HUES64 (cell line): ENCODE measurements around the gene SLC3A2.
A peak's percentile ranks its signal among the peaks of the same experiment; 100 is the strongest.
"Not testable (repeated sequence)": the region's sequence is repeated elsewhere in the genome, so short reads cannot be mapped to it uniquely, and the experiment has no call there.

Experiments
- H3K27ac ChIP-seq: 2 replicates; pipeline ENCODE4 v1.7.0; 2013; ENCODE audit warnings: low read depth, low read length, inconsistent platforms
- H3K27me3 ChIP-seq: 2 replicates; pipeline ENCODE4 v1.6.1; 2013; ENCODE audit warnings: mild to moderate bottlenecking, low read length; ENCODE audit not compliant: insufficient read depth
- H3K36me3 ChIP-seq: 2 replicates; pipeline ENCODE4 v1.6.1; 2013; ENCODE audit warnings: mild to moderate bottlenecking, low read length; ENCODE audit not compliant: insufficient read depth
- H3K4me1 ChIP-seq: 2 replicates; pipeline ENCODE4 v1.6.1; 2013; ENCODE audit warnings: mild to moderate bottlenecking, low read length, moderate library complexity; ENCODE audit not compliant: insufficient read depth
- H3K4me3 ChIP-seq: 2 replicates; pipeline ENCODE4 v1.5.1; 2013; ENCODE audit warnings: mild to moderate bottlenecking, low read length, moderate library complexity
- H3K9ac ChIP-seq: 2 replicates; pipeline ENCODE4 v1.6.1; 2013; ENCODE audit warnings: mild to moderate bottlenecking, low read depth, low read length
- H3K9me3 ChIP-seq: 2 replicates; pipeline ENCODE4 v1.6.1; 2013; ENCODE audit warnings: low read depth, low read length; ENCODE audit not compliant: insufficient read depth
- WGBS: fragments of 150-250, 120-280 bp; methylation state at CpG from one replicate; pipeline ENCODE4 v1.1.7; 2013; ENCODE audit warnings: missing lambda C conversion rate; 5-methylcytosine and 5-hydroxymethylcytosine counted together

The SLC3A2 gene

DNA sequence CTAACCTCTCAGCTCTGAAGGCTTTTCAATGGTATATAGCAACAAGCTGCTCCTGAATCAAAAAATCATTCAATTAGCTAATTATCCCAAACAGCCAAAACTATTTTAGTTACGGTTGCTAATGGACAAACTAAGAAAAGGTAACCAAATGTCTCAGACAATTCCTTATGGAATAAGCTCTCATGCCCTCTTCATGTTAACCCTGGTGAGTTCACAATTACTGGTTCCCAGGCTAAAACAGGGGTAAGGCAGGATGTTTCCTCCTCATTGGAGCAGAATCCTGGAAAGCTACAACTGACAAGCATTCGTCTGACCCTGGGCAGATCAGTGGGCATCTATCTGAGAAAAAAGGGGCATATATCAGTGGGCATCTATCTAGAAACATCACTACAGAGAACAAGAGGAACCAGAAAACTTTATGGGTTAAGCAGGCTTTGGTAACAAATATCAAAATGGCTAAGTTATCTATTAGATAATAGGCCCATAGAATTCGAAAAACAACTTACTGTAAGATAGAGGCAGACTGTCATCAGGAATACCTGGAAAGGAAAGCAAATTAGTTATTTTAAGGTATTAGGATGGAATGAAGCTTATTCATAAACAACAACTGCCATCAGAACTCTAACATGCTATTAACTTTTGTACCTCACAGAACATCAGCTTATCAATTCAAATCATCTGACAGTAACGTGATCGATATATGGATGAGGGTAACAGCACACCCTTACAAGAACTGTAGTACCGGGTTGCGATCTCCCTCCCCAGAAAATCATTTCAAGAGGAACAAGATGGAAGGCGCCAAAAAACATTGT lies 26.5 kb upstream of the SLC3A2 start:
- peak overlapping the region; percentile 99 for H3K9ac ChIP-seq
- no peaks in the 10 kb centered on the region for H3K27me3 ChIP-seq
- peaks cover 8% of the 10 kb centered on the region; the same call in 1 of the 2 replicates for H3K9me3 ChIP-seq
- H3K27ac ChIP-seq: peak overlapping the region; percentile 97
- H3K36me3 ChIP-seq: peaks cover 39% of the 10 kb centered on the region
- peak overlapping the region; percentile 96 for H3K4me3 ChIP-seq
- peaks cover 9% of the 10 kb centered on the region for H3K4me1 ChIP-seq
- 5% methylated on average over 7 of the region's 8 CpGs for WGBS

DNA sequence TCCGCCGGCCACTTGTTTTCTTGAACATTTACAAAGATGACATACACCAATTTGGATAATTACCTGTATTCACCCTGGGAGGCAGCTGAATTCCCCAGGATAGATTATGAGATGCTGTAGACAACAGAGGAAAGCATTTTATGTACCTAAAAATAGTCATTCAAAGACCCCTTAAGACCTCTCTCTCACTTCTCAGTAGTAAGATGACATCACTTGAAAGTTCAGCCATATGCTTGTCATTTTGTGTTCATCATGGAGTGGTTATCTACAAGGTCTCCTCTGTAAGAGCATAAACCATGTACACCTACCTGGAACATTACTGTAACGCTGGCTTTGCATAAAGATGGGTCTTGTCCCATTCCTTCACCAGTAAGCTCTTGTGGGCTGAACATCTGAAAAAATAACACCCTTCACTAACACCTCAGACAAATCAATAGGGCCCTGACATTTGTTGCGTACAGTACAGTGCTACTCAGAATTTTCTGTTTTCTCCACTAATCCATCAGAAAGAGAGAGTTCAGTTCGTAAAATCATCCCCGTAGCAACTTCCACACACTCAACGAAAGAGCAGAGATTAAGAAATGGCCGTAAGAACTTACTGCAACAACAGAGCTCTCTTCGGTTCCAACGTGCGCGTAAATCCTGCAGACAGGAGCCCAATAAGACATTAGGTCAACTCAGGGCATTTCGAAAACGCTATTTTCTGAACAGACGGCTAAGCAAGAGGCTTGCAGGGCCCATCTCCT lies 25.7 kb upstream of the SLC3A2 start:
- H3K4me1 ChIP-seq: peaks cover 13% of the 10 kb centered on the region
- H3K27ac ChIP-seq: peak overlapping the region; percentile 97
- H3K9ac ChIP-seq: peak overlapping the region; percentile 99
- H3K27me3 ChIP-seq: no peaks in the 10 kb centered on the region
- H3K36me3 ChIP-seq: peaks cover 44% of the 10 kb centered on the region
- peak overlapping the region; percentile 96 for H3K4me3 ChIP-seq
- WGBS: under 1% methylated on average over 15 of the region's 15 CpGs
- peaks cover 8% of the 10 kb centered on the region; the same call in 1 of the 2 replicates for H3K9me3 ChIP-seq

DNA sequence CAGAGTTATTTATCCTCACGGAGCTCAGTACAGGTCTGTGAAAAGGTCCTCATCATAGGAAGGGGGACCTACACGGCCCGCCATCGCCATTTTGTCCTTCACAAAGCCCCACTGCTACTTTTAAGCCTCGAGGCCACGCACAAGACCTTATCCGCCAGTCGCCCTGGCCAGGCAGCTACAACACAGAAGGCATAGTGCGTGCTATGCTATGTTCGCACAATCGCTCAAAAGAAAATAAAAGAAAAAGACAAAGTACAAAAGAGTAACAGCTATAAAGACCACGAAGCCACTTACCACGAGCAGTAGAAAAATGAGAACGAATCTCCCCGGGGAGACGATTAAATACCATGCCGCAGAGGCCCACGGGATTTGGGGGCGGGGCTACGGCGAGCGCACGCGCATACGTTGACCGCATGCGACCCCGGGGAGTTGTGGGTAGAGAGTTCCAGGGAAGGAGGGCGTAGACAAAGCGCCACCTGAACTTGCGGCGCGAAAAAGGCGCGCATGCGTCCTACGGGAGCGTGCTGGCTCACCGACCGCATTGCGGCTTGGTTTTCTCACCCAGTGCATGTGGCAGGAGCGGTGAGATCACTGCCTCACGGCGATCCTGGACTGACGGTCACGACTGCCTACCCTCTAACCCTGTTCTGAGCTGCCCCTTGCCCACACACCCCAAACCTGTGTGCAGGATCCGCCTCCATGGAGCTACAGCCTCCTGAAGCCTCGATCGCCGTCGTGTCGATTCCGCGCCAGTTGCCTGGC lies 24.9 kb upstream of the SLC3A2 start:
- Histone ChIP-seq H3K27me3 (no peaks in the 10 kb centered on the region), H3K4me3 (peak overlapping the region; percentile 96), H3K9ac (peak overlapping the region; percentile 99), H3K36me3 (peaks cover 45% of the 10 kb centered on the region), H3K9me3 (peaks cover 8% of the 10 kb centered on the region; the same call in 1 of the 2 replicates), H3K4me1 (peaks cover 13% of the 10 kb centered on the region), H3K27ac (peak overlapping the region; percentile 97)
- WGBS: under 1% methylated on average over 54 of the region's 54 CpGs

DNA sequence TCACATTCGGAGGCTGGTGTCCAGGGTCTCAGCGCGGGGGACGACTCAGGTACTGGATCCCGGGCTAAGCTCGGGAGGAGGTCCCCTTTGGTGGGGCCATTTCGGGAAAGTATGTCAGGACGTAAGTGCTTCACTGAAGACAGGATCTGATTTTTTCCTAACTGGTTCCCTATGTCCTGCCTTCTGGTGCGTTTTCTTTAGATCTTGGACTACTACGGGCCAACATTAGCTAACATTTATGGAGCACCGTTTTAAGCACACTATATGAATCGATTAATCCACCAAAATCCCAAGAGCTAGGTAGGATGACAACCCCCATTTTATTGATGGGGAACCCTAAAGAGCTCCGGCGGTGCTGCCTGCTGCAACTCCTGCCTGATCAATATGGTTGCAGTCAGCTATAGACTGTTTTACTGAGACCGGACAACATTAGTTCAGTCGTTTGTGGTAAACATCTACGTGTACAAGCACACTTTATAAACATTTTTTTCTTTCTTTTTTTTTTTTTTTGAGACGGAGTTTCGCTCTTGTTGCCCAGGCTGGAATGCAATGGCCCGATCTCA lies 24.3 kb upstream of the SLC3A2 start:
- peak overlapping the region; percentile 99 for H3K9ac ChIP-seq
- peak overlapping the region; percentile 96 for H3K27ac ChIP-seq
- no peaks in the 10 kb centered on the region for H3K27me3 ChIP-seq
- WGBS: under 1% methylated on average over 20 of the region's 20 CpGs
- H3K4me1 ChIP-seq: peaks cover 19% of the 10 kb centered on the region
- peak overlapping the region; percentile 96 for H3K4me3 ChIP-seq
- peaks cover 52% of the 10 kb centered on the region for H3K36me3 ChIP-seq
- H3K9me3 ChIP-seq: peaks cover 8% of the 10 kb centered on the region; the same call in 1 of the 2 replicates

DNA sequence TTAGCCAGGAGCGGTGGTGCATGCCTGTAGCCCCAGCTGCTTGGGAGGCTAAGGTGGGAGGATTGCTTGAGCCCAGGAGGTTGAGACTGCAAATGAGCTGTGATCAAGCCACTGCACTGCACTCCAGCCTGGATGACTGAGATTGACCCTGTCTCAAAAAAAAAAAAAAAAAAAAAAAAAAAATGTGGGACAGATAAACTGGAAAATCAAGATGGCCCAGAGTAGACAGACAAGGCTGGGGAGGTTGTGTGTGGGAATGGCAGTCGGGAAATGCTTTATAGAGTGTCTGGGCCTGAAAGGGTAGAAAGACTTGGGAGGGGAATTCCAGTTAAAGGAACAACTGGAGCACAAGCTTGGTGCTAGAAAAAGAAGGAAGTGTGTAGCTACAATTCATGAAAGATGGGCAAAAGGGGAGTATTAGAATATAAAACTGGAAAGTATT lies 23.1 kb upstream of the SLC3A2 start:
- H3K9me3 ChIP-seq: peaks cover 8% of the 10 kb centered on the region; the same call in 1 of the 2 replicates
- peak overlapping the region; percentile 75; the same call in 1 of the 2 replicates for H3K27ac ChIP-seq
- 18% methylated on average over 2 of the region's 2 CpGs for WGBS
- peaks cover 45% of the 10 kb centered on the region for H3K36me3 ChIP-seq
- no peaks in the 10 kb centered on the region for H3K27me3 ChIP-seq
- peak overlapping the region; percentile 96 for H3K4me3 ChIP-seq
- H3K9ac ChIP-seq: peak overlapping the region; percentile 99
- H3K4me1 ChIP-seq: peaks cover 25% of the 10 kb centered on the region

DNA sequence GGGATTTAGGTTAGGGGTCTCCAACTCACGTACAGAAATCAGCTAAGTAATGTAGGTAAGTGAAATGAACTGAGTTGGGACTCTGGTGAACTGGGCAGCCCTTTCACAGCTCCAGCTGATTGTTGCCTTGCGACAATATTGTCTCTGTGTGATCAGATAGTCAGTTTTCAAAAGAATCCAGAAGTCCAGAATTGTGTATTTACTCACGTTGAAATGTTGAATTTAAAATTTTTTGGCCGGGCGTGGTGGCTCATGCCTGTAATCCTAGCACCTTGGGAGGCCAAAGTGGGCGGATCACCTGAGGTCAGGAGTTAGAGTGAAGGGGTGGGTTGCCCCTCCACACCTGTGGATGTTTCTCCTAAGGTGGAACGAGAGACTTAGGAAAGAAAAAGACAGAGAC lies 22.5 kb upstream of the SLC3A2 start:
- peak overlapping the region; percentile 75; the same call in 1 of the 2 replicates for H3K27ac ChIP-seq
- H3K9ac ChIP-seq: peak overlapping the region; percentile 99
- 12% methylated on average over 7 of the region's 7 CpGs for WGBS
- peaks cover 8% of the 10 kb centered on the region; the same call in 1 of the 2 replicates for H3K9me3 ChIP-seq
- H3K27me3 ChIP-seq: no peaks in the 10 kb centered on the region
- peak overlapping the region; percentile 96 for H3K4me3 ChIP-seq
- H3K4me1 ChIP-seq: peaks cover 22% of the 10 kb centered on the region; the same call in 1 of the 2 replicates
- H3K36me3 ChIP-seq: peaks cover 41% of the 10 kb centered on the region

DNA sequence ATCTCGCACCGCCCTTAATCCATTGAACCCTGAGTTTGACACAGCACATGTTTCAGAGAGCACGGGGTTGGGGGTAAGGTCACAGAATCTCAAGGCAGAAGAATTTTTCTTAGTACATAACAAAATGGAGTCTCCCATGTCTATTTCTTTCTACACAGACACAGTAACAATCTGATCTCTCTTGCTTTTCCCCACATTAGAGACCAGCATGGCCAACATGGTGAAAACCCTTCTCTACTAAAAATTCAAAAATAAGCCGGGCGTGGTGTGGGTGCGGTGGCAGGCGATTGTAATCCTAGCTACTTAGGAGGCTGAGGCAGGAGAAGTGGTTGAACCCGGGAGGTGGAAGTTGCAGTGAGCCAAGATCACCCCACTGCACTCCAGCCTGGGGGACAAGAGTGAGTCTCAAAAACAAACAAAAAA lies 21.4 kb upstream of the SLC3A2 start:
- Histone ChIP-seq H3K4me1 (peaks cover 22% of the 10 kb centered on the region; the same call in 1 of the 2 replicates), H3K9ac (peak overlapping the region; percentile 42), H3K27ac (peak overlapping the region; percentile 48; the same call in 1 of the 2 replicates), H3K36me3 (peaks cover 40% of the 10 kb centered on the region)
- not testable (repeated sequence) for H3K27me3 ChIP-seq, H3K4me3 ChIP-seq, H3K9me3 ChIP-seq
- 83% methylated on average over 8 of the region's 8 CpGs for WGBS

DNA sequence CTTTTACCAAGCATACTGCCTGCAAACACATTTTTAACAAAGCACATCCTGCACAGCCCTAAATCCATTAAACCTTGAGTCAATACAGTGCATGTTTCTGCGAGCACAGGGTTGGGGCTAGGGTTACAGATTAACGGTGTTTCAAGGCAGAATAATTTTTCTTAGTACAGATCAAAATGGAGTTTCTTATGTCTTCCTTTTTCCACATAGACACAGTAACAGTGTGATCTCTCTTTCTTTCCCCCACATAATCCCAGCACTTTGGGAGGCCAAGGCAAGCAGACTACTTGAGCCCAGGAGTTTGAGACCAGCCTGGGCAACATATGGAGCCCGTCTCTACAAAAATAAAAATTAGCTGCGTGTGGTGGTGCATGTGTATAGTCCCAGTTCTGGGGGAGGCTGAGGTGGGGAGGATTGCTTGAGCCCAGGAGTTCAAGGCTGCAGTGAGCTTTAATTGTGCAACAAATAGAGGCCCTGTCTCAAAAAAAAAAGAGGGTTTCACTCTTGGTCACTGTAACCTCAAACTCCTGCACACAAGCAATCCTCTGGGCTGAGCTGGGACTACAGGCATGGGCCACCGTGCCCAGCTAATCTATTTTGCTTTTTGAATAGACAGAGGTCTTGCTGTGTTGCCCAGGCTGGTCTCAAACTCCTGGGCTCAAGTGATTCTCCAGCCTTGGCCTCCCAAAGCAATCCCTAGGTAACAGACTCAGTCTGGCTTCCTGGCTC lies 19.7 kb upstream of the SLC3A2 start:
- 86% methylated on average over 5 of the region's 5 CpGs for WGBS

DNA sequence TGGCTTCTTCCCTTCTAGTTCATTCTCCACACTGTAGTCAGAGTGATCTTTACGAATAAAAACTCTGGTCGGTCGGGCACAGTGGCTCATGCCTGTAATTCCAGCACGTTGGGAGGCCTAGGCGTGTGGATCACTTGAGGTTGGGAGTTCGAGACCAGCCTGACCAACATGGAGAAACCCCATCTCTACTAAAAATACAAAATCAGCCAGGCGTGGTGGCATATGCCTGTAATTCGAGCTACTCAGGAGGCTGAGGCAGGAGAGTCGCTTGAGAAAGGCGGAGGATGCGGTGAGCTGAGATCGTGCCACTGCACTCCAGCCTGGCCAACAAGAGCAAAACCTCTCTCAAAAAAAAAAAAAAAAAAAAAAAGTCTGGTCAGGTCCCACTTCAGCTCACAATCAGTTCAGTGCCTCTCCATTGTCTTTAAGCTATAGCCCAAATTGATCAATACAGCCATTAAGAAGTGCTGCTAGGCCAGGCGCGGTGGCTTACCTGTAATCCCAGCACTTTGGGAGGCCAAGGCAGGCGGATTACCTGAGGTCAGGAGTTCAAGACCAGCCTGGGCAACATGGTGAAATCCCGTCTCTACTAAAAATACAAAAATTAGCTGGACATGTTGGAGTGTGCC lies 19.0 kb upstream of the SLC3A2 start:
- WGBS: 86% methylated on average over 16 of the region's 16 CpGs
- Histone ChIP-seq H3K4me3 (0 out of 2 replicates have a peak overlapping the region, but pooled peaks have one; percentile 13), H3K36me3 (peaks cover 46% of the 10 kb centered on the region), H3K27ac (peak overlapping the region; percentile 59; the same call in 1 of the 2 replicates), H3K4me1 (peaks cover 22% of the 10 kb centered on the region; the same call in 1 of the 2 replicates)
- not testable (repeated sequence) for H3K9ac ChIP-seq, H3K27me3 ChIP-seq, H3K9me3 ChIP-seq

More for the DNA sequence above, 19.7 kb upstream of the SLC3A2 start:
- H3K27ac ChIP-seq: peak overlapping the region; percentile 59; the same call in 1 of the 2 replicates
- H3K4me1 ChIP-seq: peaks cover 22% of the 10 kb centered on the region; the same call in 1 of the 2 replicates
- H3K4me3 ChIP-seq: no peak overlapping the region
- H3K27me3 ChIP-seq: no peaks in the 10 kb centered on the region
- H3K9me3 ChIP-seq: no peaks in the 10 kb centered on the region
- H3K9ac ChIP-seq: no peak overlapping the region
- peaks cover 42% of the 10 kb centered on the region for H3K36me3 ChIP-seq
